Mononuclear cell (primary cell): Measurements from ENCODE around the gene ACP7. TPM values are rescaled to one million over a fixed set of nuclear protein-coding genes. Genes with fewer than 3 reads are reported as not detected.
"Not testable (repeated sequence)": the region's sequence is repeated elsewhere in the genome, so short reads cannot be mapped to it uniquely, and the experiment has no call there.

ENCODE experiments used
- H3K27me3 ChIP-seq: 2 replicates; pipeline ENCODE4 v1.6.0; 2011; ENCODE audit warnings: low read length, control low read depth; ENCODE audit not compliant: insufficient read depth
- H3K4me1 ChIP-seq: 2 replicates; pipeline ENCODE4 v1.5.1; 2011; ENCODE audit warnings: mild to moderate bottlenecking, low read length, control low read depth; ENCODE audit not compliant: insufficient read depth
- H3K4me3 ChIP-seq: 2 replicates; pipeline ENCODE4 v1.5.1; 2011; ENCODE audit warnings: mild to moderate bottlenecking, low read length, moderate library complexity
- H3K9me3 ChIP-seq: 2 replicates; pipeline ENCODE4 v1.5.1; 2011; ENCODE audit warnings: low read depth, mild to moderate bottlenecking, control low read depth, low read length
- total RNA-seq: library from RNA; depleted of rRNA; stranded (reverse); fragments of >200 nt; gene quantifications from one replicate; pipeline ENCODE4 v1.2.3, GENCODE V29; 2012

ACP7 gene
- total RNA-seq, 1 donor: not detected

DNA sequence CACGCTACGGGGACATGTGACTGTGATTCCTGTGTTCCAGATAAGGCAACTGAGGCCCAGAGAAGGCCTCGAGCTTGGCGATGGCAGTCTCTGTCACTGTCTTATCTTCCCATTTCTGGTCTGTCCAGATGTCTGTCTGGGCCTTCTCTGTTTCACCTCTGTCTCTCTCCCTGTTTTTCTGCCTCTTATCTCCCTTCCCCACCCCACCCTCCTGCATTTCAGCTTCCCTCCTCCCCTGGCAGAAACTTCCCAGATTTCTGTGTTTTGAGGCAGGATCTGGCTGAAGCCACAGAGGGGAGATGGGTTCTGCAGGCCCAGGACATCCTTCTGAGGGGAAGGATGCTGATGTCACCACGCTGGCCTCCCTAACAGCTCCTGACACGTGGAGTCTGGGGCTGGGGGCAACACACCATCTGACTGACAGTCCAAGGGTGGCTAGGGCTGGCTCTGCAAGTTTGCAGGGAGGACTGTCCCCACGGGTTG, 55.8 kb downstream of the ACP7 start:
- Histone ChIP-seq H3K27me3 (no peaks in the 10 kb centered on the region), H3K4me1 (peaks cover 11% of the 10 kb centered on the region), H3K9me3 (no peaks in the 10 kb centered on the region), H3K4me3 (no peak overlapping the region)

DNA sequence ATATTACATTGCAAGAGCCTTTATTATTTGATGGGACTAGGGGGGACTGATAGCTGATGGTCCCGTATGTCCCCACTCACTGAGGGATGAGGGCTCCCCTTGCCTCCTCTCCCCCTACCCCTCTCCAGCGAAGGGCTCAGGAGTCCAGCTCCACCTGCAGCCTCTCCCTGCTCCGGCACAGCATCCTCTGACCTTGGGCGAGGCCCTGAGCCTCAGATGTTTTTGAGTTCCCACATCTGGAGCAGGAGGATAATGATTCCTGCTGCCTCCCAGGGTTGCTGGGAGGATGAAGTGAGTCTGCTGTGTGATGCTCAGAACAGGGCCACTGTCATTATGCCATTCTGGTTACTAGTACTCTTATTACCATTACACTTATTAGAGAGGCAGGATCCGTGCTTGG, 56.4 kb downstream of the ACP7 start:
- Histone ChIP-seq H3K4me3 (no peak overlapping the region), H3K27me3 (no peaks in the 10 kb centered on the region), H3K9me3 (no peaks in the 10 kb centered on the region), H3K4me1 (peaks cover 15% of the 10 kb centered on the region)

DNA sequence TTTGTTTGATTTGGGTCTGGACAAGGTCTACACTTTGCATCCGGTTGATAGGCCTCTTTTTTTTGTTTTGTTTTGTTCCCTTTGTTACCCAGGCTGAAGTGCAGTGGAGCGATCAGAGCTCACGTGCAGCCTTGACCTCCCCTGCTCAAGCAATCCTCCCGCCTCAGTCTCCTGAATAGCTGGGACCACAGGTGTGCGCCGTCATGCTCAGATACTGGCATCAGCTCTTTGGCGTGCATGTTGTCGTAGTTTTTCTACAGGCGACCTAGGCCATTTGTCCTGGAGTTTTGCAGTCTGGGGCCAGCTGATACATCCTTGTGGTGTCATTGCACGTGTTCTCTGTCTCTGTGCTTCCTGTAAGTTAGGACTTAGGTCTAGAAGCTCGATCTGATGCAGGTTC, 57.8 kb downstream of the ACP7 start:
- H3K9me3 ChIP-seq: no peaks in the 10 kb centered on the region
- H3K27me3 ChIP-seq: no peaks in the 10 kb centered on the region
- peaks cover 15% of the 10 kb centered on the region for H3K4me1 ChIP-seq
- H3K4me3 ChIP-seq: no peak overlapping the region

DNA sequence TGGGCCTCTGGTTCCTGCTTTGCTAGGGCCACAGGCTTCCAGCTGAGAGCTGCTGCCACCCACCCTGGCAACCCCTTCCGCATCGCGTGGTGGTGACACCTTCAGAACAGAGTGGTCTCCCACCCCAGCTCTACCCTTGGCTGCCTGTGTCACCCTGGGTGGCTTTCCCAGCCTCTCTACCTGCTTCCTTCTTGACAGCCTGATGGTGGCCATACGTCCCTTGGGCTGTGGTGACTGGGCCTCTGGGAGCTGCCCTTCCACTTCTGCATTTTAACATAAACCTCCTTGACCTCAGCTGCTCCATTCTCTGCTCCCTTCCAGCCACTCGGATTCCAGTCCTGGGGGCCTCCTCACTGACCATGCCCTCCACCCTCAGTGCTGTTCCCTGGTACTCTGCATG, 58.5 kb downstream of the ACP7 start:
- H3K4me3 ChIP-seq: no peak overlapping the region
- H3K4me1 ChIP-seq: peaks cover 15% of the 10 kb centered on the region
- H3K27me3 ChIP-seq: no peaks in the 10 kb centered on the region
- H3K9me3 ChIP-seq: no peaks in the 10 kb centered on the region

DNA sequence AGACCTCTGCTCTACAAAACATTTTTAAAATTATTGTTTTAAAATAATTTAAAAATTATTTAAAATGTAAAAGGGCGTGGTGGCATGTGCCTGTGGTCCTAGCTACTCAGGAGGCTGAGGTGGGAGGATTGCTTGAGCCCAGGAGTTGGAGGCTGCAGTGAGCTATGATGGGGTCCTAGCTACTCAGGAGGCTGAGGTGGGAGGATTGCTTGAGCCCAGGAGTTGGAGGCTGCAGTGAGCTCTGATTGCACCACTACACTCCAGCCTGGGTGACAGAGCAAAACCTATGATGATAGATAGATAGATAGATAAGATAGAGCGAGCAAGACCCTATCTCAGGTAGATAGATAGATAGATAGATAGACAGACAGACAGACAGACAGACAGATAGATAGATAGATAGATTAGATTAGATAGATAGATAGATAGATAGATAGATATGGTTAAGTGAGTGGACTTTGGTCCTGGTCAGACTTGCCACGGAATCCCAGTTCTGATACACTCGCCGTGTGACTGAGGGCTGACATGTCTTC, 59.7 kb downstream of the ACP7 start:
- peaks cover 15% of the 10 kb centered on the region for H3K4me1 ChIP-seq
- not testable (repeated sequence) for H3K9me3 ChIP-seq, H3K4me3 ChIP-seq, H3K27me3 ChIP-seq

DNA sequence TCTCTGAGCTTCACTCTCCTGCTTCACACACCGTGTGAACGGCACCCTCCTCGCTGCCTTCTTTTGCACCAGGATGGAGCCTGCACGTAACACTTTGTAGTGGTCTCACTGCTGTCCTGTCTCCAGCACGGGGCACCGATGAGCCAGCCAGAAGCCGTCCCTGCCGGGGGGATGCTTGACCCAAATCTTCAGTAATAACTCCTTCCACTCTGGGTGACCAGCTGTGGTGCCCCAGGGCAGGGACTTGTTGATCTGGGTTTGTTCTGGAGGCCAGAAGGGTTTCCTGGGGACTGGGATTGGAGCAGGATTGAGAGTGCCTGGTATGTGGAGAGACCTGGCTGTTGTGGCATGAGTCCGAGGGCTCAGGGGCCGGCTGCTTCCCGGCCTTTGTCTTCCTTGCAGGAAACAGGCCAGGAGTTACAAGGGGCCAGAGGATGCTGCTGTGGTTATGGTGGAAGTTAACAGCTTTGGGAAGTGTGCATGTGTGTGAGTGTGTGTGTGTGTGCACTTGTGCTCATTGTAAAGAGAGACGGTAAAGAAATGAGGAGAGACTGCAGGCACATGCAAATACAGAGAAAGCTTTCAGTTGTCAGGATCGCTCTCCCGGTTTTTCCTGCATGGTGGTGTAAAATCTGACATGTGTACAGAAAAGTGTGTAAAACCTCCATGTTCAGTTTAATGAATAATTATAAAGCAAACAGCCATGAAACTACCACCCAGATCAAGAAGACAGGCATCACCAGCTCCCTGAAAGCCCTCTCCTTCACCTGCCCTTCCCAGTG, 60.3 kb downstream of the ACP7 start:
- no peak overlapping the region for H3K4me3 ChIP-seq
- H3K27me3 ChIP-seq: no peaks in the 10 kb centered on the region
- peaks cover 15% of the 10 kb centered on the region for H3K4me1 ChIP-seq
- no peaks in the 10 kb centered on the region for H3K9me3 ChIP-seq

DNA sequence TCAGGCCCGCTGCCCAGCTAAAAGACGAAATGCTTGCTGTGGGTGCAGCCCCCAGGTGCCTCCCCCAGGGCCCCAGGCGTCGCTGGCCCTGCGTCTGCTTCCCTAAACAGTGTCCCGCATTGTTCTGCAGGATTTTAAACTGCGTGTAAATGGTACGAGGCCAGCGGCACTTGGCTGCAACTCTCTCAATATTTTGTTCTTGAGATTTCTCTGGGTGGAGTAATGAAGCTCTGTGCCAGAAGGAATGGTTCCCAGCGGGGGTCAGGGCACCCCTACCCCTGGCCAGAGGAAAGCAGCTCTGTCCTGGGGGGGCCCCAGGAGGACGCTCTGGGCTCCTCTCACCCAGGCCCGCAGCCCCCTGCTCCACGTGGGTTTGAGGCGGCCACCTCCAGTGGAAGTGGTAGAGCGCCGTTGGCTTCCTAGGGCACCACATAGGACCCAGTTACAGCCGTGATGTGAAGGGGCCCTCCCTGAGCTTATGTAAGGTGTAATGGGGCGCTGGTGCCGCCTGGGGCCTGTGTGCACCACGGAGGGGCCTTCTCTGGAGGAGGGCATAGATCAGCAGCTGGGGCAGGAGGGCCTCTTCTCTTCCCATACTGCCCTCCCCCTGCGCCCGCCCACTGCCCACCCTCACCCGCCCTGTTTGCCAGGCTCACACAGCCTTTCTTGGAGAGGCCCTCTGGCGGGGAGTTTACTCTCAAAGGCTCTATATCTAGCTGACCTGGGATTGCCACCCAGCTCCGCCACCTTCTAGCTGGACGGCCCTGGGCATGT, 61.2 kb downstream of the ACP7 start:
- Histone ChIP-seq H3K9me3 (no peaks in the 10 kb centered on the region), H3K4me1 (peaks cover 15% of the 10 kb centered on the region), H3K4me3 (no peak overlapping the region), H3K27me3 (no peaks in the 10 kb centered on the region)

DNA sequence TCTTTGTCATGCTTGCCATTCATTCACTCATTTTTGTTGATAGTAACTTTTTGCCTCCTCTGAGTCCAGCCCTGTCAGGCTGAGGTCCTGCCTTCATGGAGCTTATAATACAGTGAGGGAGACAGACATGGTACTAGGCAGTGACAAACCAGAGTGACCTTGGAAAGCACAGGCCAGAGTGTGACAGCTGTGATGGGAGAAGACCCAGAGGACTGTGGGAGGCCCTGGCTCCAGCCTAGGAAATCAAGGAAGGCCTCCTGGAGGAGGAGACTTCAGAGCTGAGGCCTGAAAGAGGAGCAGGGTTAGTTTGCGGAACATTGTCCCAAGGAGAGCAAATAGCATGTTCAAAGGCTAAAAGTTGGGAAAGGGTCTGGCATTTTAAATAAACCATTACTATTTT, 61.9 kb downstream of the ACP7 start:
- Histone ChIP-seq H3K27me3 (no peaks in the 10 kb centered on the region), H3K4me3 (no peak overlapping the region), H3K9me3 (no peaks in the 10 kb centered on the region), H3K4me1 (peaks cover 15% of the 10 kb centered on the region)

DNA sequence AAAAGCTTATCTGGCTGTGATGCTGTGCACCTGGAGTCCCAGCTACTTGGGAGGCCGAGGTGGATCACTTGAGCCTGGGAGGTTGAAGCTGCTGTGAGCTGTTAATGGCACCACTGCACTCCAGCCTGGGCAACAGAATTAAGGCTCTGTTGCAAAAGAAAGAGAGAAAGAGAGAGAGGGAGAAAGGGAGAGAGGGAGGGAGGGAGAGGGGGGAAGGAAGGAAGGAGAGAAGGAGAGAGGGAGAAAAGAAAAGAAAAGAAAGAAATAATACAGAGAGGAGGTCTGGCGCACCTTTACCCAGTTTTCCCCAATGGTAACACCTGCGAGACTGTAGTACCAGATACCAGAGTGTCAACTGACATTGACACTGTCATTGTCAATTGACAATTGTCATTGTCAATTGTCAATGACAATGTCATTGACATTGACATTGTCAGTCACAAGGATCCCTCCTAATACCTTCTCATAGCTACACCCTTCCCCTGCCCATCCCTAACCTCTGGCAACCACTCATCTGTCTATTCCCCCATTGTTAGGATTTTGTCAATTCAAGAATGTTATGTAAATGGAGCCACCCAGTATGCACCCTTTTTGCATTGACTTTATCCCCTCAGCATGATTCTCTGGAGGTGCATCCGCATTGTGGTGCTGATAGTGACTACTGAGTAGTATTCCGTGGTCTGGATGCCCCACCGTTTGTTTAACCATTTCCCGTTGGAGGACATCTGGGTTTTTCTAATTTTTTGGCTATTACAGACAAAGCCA, 62.7 kb downstream of the ACP7 start:
- H3K9me3 ChIP-seq: no peaks in the 10 kb centered on the region
- H3K27me3 ChIP-seq: no peaks in the 10 kb centered on the region
- peaks cover 15% of the 10 kb centered on the region for H3K4me1 ChIP-seq
- H3K4me3 ChIP-seq: no peak overlapping the region

DNA sequence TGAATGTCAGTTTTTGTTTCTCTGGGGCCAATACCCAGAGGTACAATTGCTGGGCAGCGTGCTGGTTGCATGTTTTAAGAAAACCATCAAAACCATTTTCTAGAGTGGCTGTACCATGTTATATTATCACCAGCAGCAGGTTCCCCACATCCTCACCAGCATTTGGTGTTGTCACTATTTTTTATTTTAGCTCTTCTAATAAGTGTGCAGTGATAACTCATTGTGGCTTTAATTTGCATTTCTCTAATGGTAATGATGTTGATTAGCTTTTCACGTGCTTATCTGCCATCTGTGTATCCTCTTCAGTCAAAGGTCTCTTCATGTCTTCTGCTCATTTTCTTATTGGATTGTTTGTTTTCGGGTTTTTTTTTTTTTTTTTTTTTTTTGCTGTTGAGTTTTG, 63.3 kb downstream of the ACP7 start:
- Histone ChIP-seq H3K27me3 (no peaks in the 10 kb centered on the region), H3K4me1 (peaks cover 11% of the 10 kb centered on the region), H3K4me3 (no peak overlapping the region), H3K9me3 (no peaks in the 10 kb centered on the region)

DNA sequence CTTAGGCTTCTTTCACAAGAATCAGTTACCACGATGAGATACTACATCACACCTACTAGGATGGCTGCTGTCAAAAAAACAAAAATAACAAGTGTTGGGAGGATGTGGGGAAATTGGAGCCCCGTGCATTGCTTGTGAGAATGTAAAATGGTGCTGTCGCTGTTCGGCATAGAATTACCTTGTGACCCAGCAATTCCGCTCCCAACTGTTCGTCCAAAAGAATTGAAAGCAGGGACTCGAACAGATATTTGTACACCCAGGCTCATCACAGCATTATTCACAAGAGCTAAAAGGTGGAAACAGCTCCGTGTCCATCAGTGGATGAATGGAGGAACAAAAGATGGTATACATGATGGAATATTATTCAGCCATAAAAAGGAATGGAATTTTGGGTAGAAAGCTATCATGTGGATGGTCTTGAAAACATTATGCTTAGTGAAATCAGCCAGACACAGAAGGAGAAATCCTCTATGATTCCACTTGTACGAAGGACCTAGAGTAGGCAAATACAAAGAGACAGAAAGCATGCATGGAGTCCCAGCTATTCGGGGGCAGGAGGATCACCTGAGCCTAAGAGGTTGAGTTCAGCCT, 64.9 kb downstream of the ACP7 start:
- Histone ChIP-seq H3K4me3 (no peak overlapping the region), H3K4me1 (peaks cover 10% of the 10 kb centered on the region), H3K9me3 (no peaks in the 10 kb centered on the region), H3K27me3 (no peaks in the 10 kb centered on the region)

DNA sequence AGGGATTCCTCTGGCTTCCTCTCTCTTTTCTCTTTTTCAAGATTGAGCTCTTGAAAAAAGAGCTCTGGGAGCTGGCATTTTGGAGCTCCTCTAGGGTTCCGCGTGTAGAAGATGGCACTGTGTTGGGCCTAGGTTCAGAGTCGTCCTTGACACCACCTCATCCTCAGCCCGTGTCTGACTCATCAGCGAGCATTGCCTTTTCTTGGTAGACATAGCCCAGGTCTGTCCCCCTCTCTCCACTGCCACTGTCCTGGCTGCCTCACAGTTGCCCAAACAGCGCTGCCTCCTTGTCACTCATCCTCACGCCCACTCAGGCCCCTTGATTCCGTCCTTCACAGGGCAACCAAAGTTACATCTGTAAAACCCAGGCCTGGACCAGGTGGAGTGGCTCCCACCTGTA, 66.1 kb downstream of the ACP7 start:
- peaks cover 2% of the 10 kb centered on the region for H3K4me1 ChIP-seq
- H3K9me3 ChIP-seq: no peaks in the 10 kb centered on the region
- H3K27me3 ChIP-seq: no peaks in the 10 kb centered on the region
- H3K4me3 ChIP-seq: no peak overlapping the region

DNA sequence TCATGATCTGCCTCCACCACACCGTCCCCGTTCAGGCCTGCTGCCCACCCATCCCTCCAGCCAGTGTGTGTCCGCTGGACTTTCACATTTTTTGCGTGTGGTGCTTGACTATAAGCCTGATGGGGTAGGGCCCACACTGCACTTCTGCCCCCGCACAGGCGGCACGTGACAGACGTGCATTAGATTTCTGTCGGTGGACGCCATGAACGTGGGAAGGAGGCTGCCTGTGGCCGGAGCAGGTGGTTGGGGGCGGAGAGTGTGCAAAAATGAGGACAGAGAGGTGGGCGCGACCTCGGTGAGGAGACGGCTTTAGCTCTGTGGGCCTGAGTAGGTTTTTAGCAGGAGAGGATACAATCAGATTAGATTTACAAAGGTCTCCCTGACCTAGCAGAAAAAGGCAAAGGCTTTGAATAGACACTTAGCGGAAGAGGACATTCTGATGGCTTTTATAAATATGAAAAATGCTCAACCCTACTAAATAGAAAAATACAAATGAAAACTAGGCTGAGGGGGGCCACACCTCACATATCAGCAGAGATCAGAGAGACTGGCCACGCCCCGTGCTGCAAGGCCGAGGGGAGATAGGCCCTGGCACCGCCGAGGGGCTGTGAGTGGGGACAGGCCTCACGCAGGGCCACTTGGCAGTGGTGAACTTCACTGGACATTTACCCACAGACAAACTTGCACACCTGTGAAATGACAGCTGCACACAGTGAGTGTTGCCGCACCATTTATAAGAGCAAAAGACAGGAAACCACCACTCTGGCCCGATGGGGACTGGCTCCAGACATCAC, 66.8 kb downstream of the ACP7 start:
- Histone ChIP-seq H3K27me3 (no peaks in the 10 kb centered on the region), H3K4me3 (no peak overlapping the region), H3K9me3 (no peaks in the 10 kb centered on the region), H3K4me1 (no peaks in the 10 kb centered on the region)

DNA sequence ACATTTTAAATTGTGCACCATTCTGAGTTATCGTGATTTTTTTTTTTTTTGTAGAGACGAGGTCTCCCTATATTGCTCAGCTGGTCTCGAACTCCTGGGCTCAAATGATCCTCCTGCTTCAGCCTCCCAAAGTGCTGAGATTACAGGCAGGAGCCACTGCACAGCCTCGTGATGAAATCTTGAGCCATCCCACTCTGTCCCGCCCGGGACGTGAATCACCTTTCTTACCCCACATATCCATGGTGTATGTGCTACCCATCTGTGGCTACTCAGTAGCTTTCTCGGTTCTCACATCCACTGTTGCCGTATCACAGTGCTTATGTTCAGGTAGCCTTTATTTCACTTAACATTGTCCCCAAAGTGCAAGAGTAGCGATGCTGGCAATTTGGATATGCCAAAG, 67.9 kb downstream of the ACP7 start:
- no peaks in the 10 kb centered on the region for H3K9me3 ChIP-seq
- no peak overlapping the region for H3K4me3 ChIP-seq
- no peaks in the 10 kb centered on the region for H3K4me1 ChIP-seq
- no peaks in the 10 kb centered on the region for H3K27me3 ChIP-seq
